Natural killer cell (primary cell): ENCODE measurements around the gene MACF1. TPM values are rescaled to one million over a fixed set of nuclear protein-coding genes. Genes with fewer than 3 reads are reported as not detected.

Source experiments
- ATAC-seq, 3 donors: fragments of 150-1000 bp in 2 of 3; fragments of 200-7000 bp in 1 of 3; cut with Tn5 transposase; 1 replicate in 1 of 3; 2 replicates in 2 of 3; pipeline ENCODE4 v1.10.0; 2021; ENCODE audit warnings: mild to moderate bottlenecking in 2 of 3, moderate library complexity in 2 of 3
- DNase-seq, 2 donors: peaks; one replicate each; pipeline versions ENCODE4 v3.0.0 to v3.0.0-alpha.2; 2013 to 2021; ENCODE audit warnings: mixed read lengths in 1 of 2
- H3K27ac ChIP-seq: one replicate; pipeline ENCODE4 v1.5.1; 2013; ENCODE audit warnings: mild to moderate bottlenecking, low read length
- H3K27me3 ChIP-seq: one replicate; pipeline ENCODE4 v1.6.1; 2013; ENCODE audit warnings: low read length; ENCODE audit not compliant: control insufficient read depth, insufficient read depth
- H3K36me3 ChIP-seq: one replicate; pipeline ENCODE4 v1.6.1; 2013; ENCODE audit warnings: low read length; ENCODE audit not compliant: control insufficient read depth, insufficient read depth
- H3K4me1 ChIP-seq: one replicate; pipeline ENCODE4 v1.6.1; 2013; ENCODE audit warnings: low read length; ENCODE audit not compliant: control insufficient read depth, insufficient read depth
- H3K4me3 ChIP-seq: one replicate; pipeline ENCODE4 v1.5.1; 2013; ENCODE audit warnings: low read length
- H3K9me3 ChIP-seq: one replicate; pipeline ENCODE4 v1.6.1; 2013; ENCODE audit warnings: low read length; ENCODE audit not compliant: control insufficient read depth, insufficient read depth
- H3K27ac Mint-ChIP-seq, 2 donors: one replicate each; pipeline ENCODE4 v1.8.0; 2022; ENCODE audit warnings: mild to moderate bottlenecking in 2 of 2, mixed read lengths in 2 of 2, moderate library complexity in 1 of 2
- H3K27me3 Mint-ChIP-seq, 2 donors: one replicate each; pipeline ENCODE4 v1.8.0; 2022; ENCODE audit warnings: low read depth in 2 of 2, mixed read lengths in 2 of 2
- H3K36me3 Mint-ChIP-seq: one replicate; pipeline ENCODE4 v1.8.0; 2022; ENCODE audit warnings: mixed read lengths
- H3K4me1 Mint-ChIP-seq, 2 donors: one replicate each; pipeline ENCODE4 v1.8.0; 2022; ENCODE audit warnings: mixed read lengths in 2 of 2
- H3K4me3 Mint-ChIP-seq: one replicate; pipeline ENCODE4 v1.8.0; 2022; ENCODE audit warnings: mild to moderate bottlenecking, moderate library complexity, mixed read lengths
- H3K9me3 Mint-ChIP-seq, 2 donors: one replicate each; pipeline ENCODE4 v1.8.0; 2022; ENCODE audit warnings: mixed read lengths in 2 of 2
- CTCF ChIP-seq: fragments of 200-600 bp; IDR thresholded peaks from one replicate; pipeline ENCODE4 v1.8.0; 2022; ENCODE audit warnings: antibody characterized with exemption
- WGBS: methylation state at CpG from one replicate; pipeline ENCODE4 v1.1.7; 2013; ENCODE audit warnings: missing lambda C conversion rate; ENCODE audit not compliant: insufficient coverage; 5-methylcytosine and 5-hydroxymethylcytosine counted together
- intact Hi-C: fragments of 100-400 bp; cut with micrococcal nuclease; formaldehyde crosslinking; loops from one replicate; pipeline ENCODE4 v1.14.2; 2022
- total RNA-seq, 4 donors: library from RNA; stranded (reverse); fragments of 120-200 nt in 1 of 4; gene quantifications; one replicate each; pipeline versions ENCODE4 v1.2.3 to v1.2.4, GENCODE V29; 2013 to 2022

Gene MACF1
- total RNA-seq, 3 donors from 2014 or later (not counting 1 experiment from before 2014, with no cell fraction given), result 752 to 811 (median 752) TPM

- WGBS, result over 99% methylated on average over 7 of the region's 7 CpGs
- Mint-ChIP-seq H3K4me1 (no peaks in the 10 kb centered on the region), H3K27me3 (no peaks in the 10 kb centered on the region), H3K36me3 (peaks cover 23% of the 10 kb centered on the region), H3K9me3 (no peaks in the 10 kb centered on the region), H3K27ac (peak overlapping the region in 1 of 2 donors; percentile 47), H3K4me3 (no peak overlapping the region)
- Histone ChIP-seq H3K9me3 (no peaks in the 10 kb centered on the region), H3K4me1 (no peaks in the 10 kb centered on the region), H3K27me3 (no peaks in the 10 kb centered on the region), H3K4me3 (no peak overlapping the region), H3K27ac (no peak overlapping the region), H3K36me3 (peaks cover 90% of the 10 kb centered on the region)
- DNase-seq (no peak), ATAC-seq (no peak)
- no peak for TF ChIP-seq CTCF
- intact Hi-C loops, result no loop called here
Measured at GRCh38 chr1:39452081-39452480, 247.6 kb downstream of the MACF1 start.

- Histone ChIP-seq H3K4me1 (no peaks in the 10 kb centered on the region), H3K4me3 (no peak overlapping the region), H3K27ac (no peak overlapping the region), H3K27me3 (no peaks in the 10 kb centered on the region), H3K9me3 (no peaks in the 10 kb centered on the region), H3K36me3 (peaks cover 90% of the 10 kb centered on the region)
- Mint-ChIP-seq H3K4me3 (no peak overlapping the region), H3K27me3 (no peaks in the 10 kb centered on the region), H3K27ac (no peak overlapping the region), H3K36me3 (peaks cover 18% of the 10 kb centered on the region), H3K4me1 (no peaks in the 10 kb centered on the region), H3K9me3 (no peaks in the 10 kb centered on the region)
- intact Hi-C loops, result no loop called here
- ATAC-seq, result no peak
- TF ChIP-seq CTCF, result no peak
- WGBS, result 94% methylated on average over 5 of the region's 5 CpGs
- no peak for DNase-seq
Measured at GRCh38 chr1:39452540-39452939, 248.0 kb downstream of the MACF1 start.

GRCh38 chr1:39453603-39454002, 249.1 kb downstream of the MACF1 start:
- peaks cover 18% of the 10 kb centered on the region for H3K36me3 Mint-ChIP-seq
- H3K4me1 Mint-ChIP-seq, result no peaks in the 10 kb centered on the region
- no peak for DNase-seq

More at GRCh38 chr1:39453603-39454002, 249.1 kb downstream of the MACF1 start:
- Mint-ChIP-seq H3K27me3 (no peaks in the 10 kb centered on the region), H3K4me3 (no peak overlapping the region), H3K27ac (no peak overlapping the region), H3K9me3 (no peaks in the 10 kb centered on the region)
- H3K4me1 ChIP-seq, result no peaks in the 10 kb centered on the region
- H3K27ac ChIP-seq, result no peak overlapping the region
- no peaks in the 10 kb centered on the region for H3K27me3 ChIP-seq
- H3K9me3 ChIP-seq, result no peaks in the 10 kb centered on the region
- ATAC-seq, result no peak
- TF ChIP-seq CTCF, result no peak
- H3K4me3 ChIP-seq, result no peak overlapping the region
- 86% methylated on average over 4 of the region's 8 CpGs for WGBS
- intact Hi-C loops, result no loop called here
- peaks cover 90% of the 10 kb centered on the region for H3K36me3 ChIP-seq
